ENCODE measurements around the gene BTG1.

The BTG1 gene

GRCh38 chr12:92133795-92134637 is 11.6 kb downstream of the BTG1 start:
- peak overlapping the region; percentile 74 to 86 for H3K27ac ChIP-seq
- DNase-seq (ENCODE audit: low spot score): no peak
- TF ChIP-seq, protein P1, sequence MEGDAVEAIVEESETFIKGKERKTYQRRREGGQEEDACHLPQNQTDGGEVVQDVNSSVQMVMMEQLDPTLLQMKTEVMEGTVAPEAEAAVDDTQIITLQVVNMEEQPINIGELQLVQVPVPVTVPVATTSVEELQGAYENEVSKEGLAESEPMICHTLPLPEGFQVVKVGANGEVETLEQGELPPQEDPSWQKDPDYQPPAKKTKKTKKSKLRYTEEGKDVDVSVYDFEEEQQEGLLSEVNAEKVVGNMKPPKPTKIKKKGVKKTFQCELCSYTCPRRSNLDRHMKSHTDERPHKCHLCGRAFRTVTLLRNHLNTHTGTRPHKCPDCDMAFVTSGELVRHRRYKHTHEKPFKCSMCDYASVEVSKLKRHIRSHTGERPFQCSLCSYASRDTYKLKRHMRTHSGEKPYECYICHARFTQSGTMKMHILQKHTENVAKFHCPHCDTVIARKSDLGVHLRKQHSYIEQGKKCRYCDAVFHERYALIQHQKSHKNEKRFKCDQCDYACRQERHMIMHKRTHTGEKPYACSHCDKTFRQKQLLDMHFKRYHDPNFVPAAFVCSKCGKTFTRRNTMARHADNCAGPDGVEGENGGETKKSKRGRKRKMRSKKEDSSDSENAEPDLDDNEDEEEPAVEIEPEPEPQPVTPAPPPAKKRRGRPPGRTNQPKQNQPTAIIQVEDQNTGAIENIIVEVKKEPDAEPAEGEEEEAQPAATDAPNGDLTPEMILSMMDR (IDR thresholded peaks at IDR 0.05): no peak
- H3K4me3 ChIP-seq: peak overlapping the region; percentile 40

- no peak for DNase-seq (ENCODE audit: low spot score)
- H3K27ac ChIP-seq: peak overlapping the region; percentile 58 to 86
- TF ChIP-seq, protein P1 (IDR thresholded peaks at IDR 0.05): no peak
- peak overlapping the region; percentile 40 for H3K4me3 ChIP-seq
Measured at GRCh38 chr12:92133171-92133570, 12.5 kb downstream of the BTG1 start.

GRCh38 chr12:92132288-92132687 is 13.4 kb downstream of the BTG1 start:
- no peak for DNase-seq (ENCODE audit: low spot score)
- peak overlapping the region; percentile 1 for H3K4me3 ChIP-seq
- H3K27ac ChIP-seq: peak overlapping the region; percentile 21 to 35
- TF ChIP-seq, protein P1 (IDR thresholded peaks at IDR 0.05): no peak

- Histone ChIP-seq H3K4me3 (peak overlapping the region; percentile 20), H3K27ac (peak overlapping the region; percentile 7 to 23)
- DNase-seq (ENCODE audit: low spot score): no peak
- TF ChIP-seq, protein P1 (IDR thresholded peaks at IDR 0.05): no peak
Measured at GRCh38 chr12:92130999-92131398, 14.6 kb downstream of the BTG1 start.

GRCh38 chr12:92129609-92130008 is 16.0 kb downstream of the BTG1 start:
- TF ChIP-seq, protein P1 (IDR thresholded peaks at IDR 0.05): no peak
- no peak for DNase-seq (ENCODE audit: low spot score)
- Histone ChIP-seq H3K4me3 (no peak overlapping the region), H3K27ac (no peak overlapping the region)

GRCh38 chr12:92128612-92129011 is 17.0 kb downstream of the BTG1 start:
- Histone ChIP-seq H3K4me3 (no peak overlapping the region), H3K27ac (no peak overlapping the region)
- no peak for DNase-seq (ENCODE audit: low spot score)
- TF ChIP-seq, protein P1 (IDR thresholded peaks at IDR 0.05): no peak

DNA sequence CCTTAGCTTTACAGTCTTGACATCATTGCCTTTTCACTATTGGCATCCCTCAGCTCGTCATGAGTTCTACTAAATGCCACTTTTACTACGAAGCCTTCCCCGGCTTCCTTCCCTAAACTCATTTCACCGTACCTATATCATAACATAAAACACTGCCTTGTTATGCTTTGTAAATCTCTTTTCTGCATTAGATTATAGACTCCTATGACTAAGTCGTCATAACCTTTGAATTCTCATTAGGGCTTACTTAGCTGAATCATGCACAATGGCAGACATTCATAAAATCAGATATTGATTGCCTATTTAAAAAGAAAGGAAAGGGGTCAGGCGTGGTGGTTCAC is 21.0 kb downstream of the BTG1 start:
- no peak for DNase-seq (ENCODE audit: low spot score)
- Histone ChIP-seq H3K4me3 (no peak overlapping the region), H3K27ac (no peak overlapping the region)
- TF ChIP-seq, protein P1 (IDR thresholded peaks at IDR 0.05): no peak

Measured in coronary artery (tissue), 2 donors.